GM18867 (cell line): ENCODE measurements around the gene NEB.
A peak's percentile ranks its signal among the peaks of the same experiment; 100 is the strongest.
"Not testable (repeated sequence)": the region's sequence is repeated elsewhere in the genome, so short reads cannot be mapped to it uniquely, and the experiment has no call there.

Experiments
- ATAC-seq: cut with Tn5 transposase; IDR thresholded peaks from one replicate; pipeline ENCODE4 v1.9.1; 2021; ENCODE audit warnings: mild to moderate bottlenecking, moderate library complexity; ENCODE audit not compliant: unreplicated experiment

Gene NEB

GRCh38 chr2:151760139-151760650, 25.9 kb upstream of the NEB start:
- no peak for ATAC-seq

- no peak for ATAC-seq
Observed at GRCh38 chr2:151758744-151759143, 24.5 kb upstream of the NEB start.

GRCh38 chr2:151757861-151758260, 23.6 kb upstream of the NEB start:
- no peak for ATAC-seq

- no peak for ATAC-seq
Observed at GRCh38 chr2:151756820-151757219, 22.5 kb upstream of the NEB start.

- no peak for ATAC-seq
Observed at GRCh38 chr2:151754253-151754897, 20.1 kb upstream of the NEB start.

GRCh38 chr2:151753540-151753939, 19.3 kb upstream of the NEB start:
- no peak for ATAC-seq

GRCh38 chr2:151745261-151745660, 11.0 kb upstream of the NEB start:
- not testable (repeated sequence) for ATAC-seq

GRCh38 chr2:151730262-151730975, 3.9 kb downstream of the NEB start:
- peak; percentile 60 for ATAC-seq

- peak; percentile 27 for ATAC-seq
Observed at GRCh38 chr2:151729837-151730236, 4.4 kb downstream of the NEB start.

GRCh38 chr2:151729415-151729811, 4.9 kb downstream of the NEB start:
- ATAC-seq = no peak

- ATAC-seq = no peak
Observed at GRCh38 chr2:151728804-151729414, 5.4 kb downstream of the NEB start.

- no peak for ATAC-seq
Observed at GRCh38 chr2:151727593-151728552, 6.4 kb downstream of the NEB start.

- no peak for ATAC-seq
Observed at GRCh38 chr2:151721161-151721560, 13.1 kb downstream of the NEB start.

GRCh38 chr2:151720521-151720920, 13.8 kb downstream of the NEB start:
- ATAC-seq = no peak

- no peak for ATAC-seq
Observed at GRCh38 chr2:151718796-151719195, 15.5 kb downstream of the NEB start.

- ATAC-seq = no peak
Observed at GRCh38 chr2:151718247-151718646, 16.0 kb downstream of the NEB start.

- no peak for ATAC-seq
Observed at GRCh38 chr2:151716721-151717120, 17.6 kb downstream of the NEB start.

GRCh38 chr2:151713291-151713903, 20.9 kb downstream of the NEB start:
- ATAC-seq = no peak

- ATAC-seq = no peak
Observed at GRCh38 chr2:151711025-151711424, 23.3 kb downstream of the NEB start.

GRCh38 chr2:151708788-151709187, 25.5 kb downstream of the NEB start:
- no peak for ATAC-seq
